A549 (cell line): Measurements from ENCODE around the gene TSPEAR. TPM values are rescaled to one million over a fixed set of nuclear protein-coding genes. Genes with fewer than 3 reads are reported as not detected.

ENCODE experiments used
- ATAC-seq, 2 experiments: fragments of 200-7000 bp in 1 of 2; fragments of >200 bp in 1 of 2; cut with Nextera tagmentation in 1 of 2; cut with Tn5 transposase in 1 of 2; 3 replicates each; pipeline versions ENCODE4 v1.8.0 to v1.9.1; 2018 to 2020; ENCODE audit warnings: mild to moderate bottlenecking in 1 of 2, moderate library complexity in 1 of 2
- CTCF ChIA-PET: fragments of 300-600 bp; sonication (Branson Sonifier 250); formaldehyde crosslinking; extraction: SDS; loops from one replicate; lab custom pipeline; 2021; ENCODE audit warnings: antibody characterized with exemption, inconsistent platforms; lab: Yijun Ruan, JAX
- POLR2A ChIA-PET: fragments of 350-600 bp; formaldehyde crosslinking; extraction: SDS; loops from one replicate; lab custom pipeline; 2021; ENCODE audit warnings: antibody characterized with exemption, inconsistent platforms; lab: Yijun Ruan, JAX
- DNase-seq, 2 experiments: peaks; one replicate each; pipeline versions ENCODE4 v3.0.0 to v3.0.0-alpha.2; 2011 to 2016; ENCODE audit warnings: low read depth in 1 of 2, low spot score in 1 of 2
- FAIRE-seq: peaks from 2 replicates; lab custom pipeline; 2011; peaks lifted over from hg19 to GRCh38; lab: Jason Lieb, UNC
- H3K27ac ChIP-seq, 2 experiments: fragments of >200 bp; sonication (Bioruptor Twin); formaldehyde crosslinking; 3 replicates each; pipeline ENCODE4 v1.5.1; 2016 to 2017
- H3K4me1 ChIP-seq: fragments of >200 bp; sonication (Bioruptor Twin); formaldehyde crosslinking; 3 replicates; pipeline ENCODE4 v1.6.1; 2016
- H3K4me2 ChIP-seq: fragments of >200 bp; sonication (Bioruptor Twin); formaldehyde crosslinking; 3 replicates; pipeline ENCODE4 v1.6.1; 2016
- H3K4me3 ChIP-seq: fragments of >200 bp; sonication (Bioruptor Twin); formaldehyde crosslinking; 3 replicates; pipeline ENCODE4 v1.5.1; 2016
- H3K9me3 ChIP-seq: fragments of >200 bp; sonication (Bioruptor Twin); formaldehyde crosslinking; 3 replicates; pipeline ENCODE4 v1.6.1; 2016
- BHLHE40 ChIP-seq: IDR thresholded peaks from 2 replicates; pipeline ENCODE4 v1.6.1; 2012; ENCODE audit warnings: low read depth, low read length, inconsistent platforms
- CBX2 ChIP-seq: fragments of 200-600 bp; sonication (generic); IDR thresholded peaks from 2 replicates; pipeline ENCODE4 v1.6.1; 2016; ENCODE audit warnings: low read depth, mild to moderate bottlenecking, borderline replicate concordance
- CBX8 ChIP-seq: fragments of 200-600 bp; sonication (generic); IDR thresholded peaks from 2 replicates; pipeline ENCODE4 v1.6.1; 2016
- CEBPB ChIP-seq, 2 experiments: fragments of >200 bp in 1 of 2; sonication (Bioruptor Twin) in 1 of 2; formaldehyde crosslinking in 1 of 2; IDR thresholded peaks; 2 replicates each; pipeline ENCODE4 v1.6.1; 2012 to 2016
- CHD2 ChIP-seq: fragments of 150-350 bp; IDR thresholded peaks from 2 replicates; pipeline ENCODE4 v1.6.1; 2014; ENCODE audit warnings: low read length; ENCODE audit not compliant: partially characterized antibody
- ELK1 ChIP-seq: fragments of 150-350 bp; IDR thresholded peaks from 2 replicates; pipeline ENCODE4 v1.6.1; 2014; ENCODE audit warnings: low read depth, mild to moderate bottlenecking, low read length
- EP300 ChIP-seq, 2 experiments: fragments of >200 bp; sonication (Bioruptor Twin); formaldehyde crosslinking; IDR thresholded peaks; 2 replicates in 1 of 2; 3 replicates in 1 of 2; pipeline ENCODE4 v1.6.1; 2016 to 2017
- FOSB ChIP-seq: fragments of 250-450 bp; sonication (Bioruptor Pico); IDR thresholded peaks from 2 replicates; pipeline ENCODE4 v1.5.0; 2020; ENCODE audit warnings: mild to moderate bottlenecking, moderate library complexity
- FOXS1 ChIP-seq: fragments of 250-450 bp; sonication (Bioruptor Pico); IDR thresholded peaks from 2 replicates; pipeline ENCODE4 v1.5.0; 2020; ENCODE audit warnings: mild to moderate bottlenecking, moderate library complexity
- HDAC2 ChIP-seq: fragments of 200-600 bp; sonication (generic); IDR thresholded peaks from 2 replicates; pipeline ENCODE4 v1.6.1; 2016
- HOXA7 ChIP-seq: fragments of 250-450 bp; sonication (Bioruptor Pico); IDR thresholded peaks from 2 replicates; pipeline ENCODE4 v1.5.0; 2020; ENCODE audit warnings: mild to moderate bottlenecking, moderate library complexity
- HOXB13 ChIP-seq: fragments of 250-450 bp; sonication (Bioruptor Pico); IDR thresholded peaks from 2 replicates; pipeline ENCODE4 v1.5.0; 2020; ENCODE audit warnings: low read depth, mild to moderate bottlenecking, moderate library complexity
- HOXB5 ChIP-seq: fragments of 250-450 bp; sonication (Bioruptor Pico); IDR thresholded peaks from 2 replicates; pipeline ENCODE4 v1.5.0; 2020; ENCODE audit warnings: mild to moderate bottlenecking, moderate library complexity
- JUN ChIP-seq, 2 experiments: fragments of >200 bp; sonication (Bioruptor Twin); formaldehyde crosslinking; IDR thresholded peaks; 2 replicates in 1 of 2; 3 replicates in 1 of 2; pipeline ENCODE4 v1.6.1; 2016 to 2017
- KDM5A ChIP-seq: fragments of 200-600 bp; sonication (generic); IDR thresholded peaks from 2 replicates; pipeline ENCODE4 v1.6.1; 2016; ENCODE audit warnings: antibody characterized with exemption, mild to moderate bottlenecking
- MYC ChIP-seq: IDR thresholded peaks from 2 replicates; pipeline ENCODE4 v1.6.1; 2012; ENCODE audit warnings: mild to moderate bottlenecking, inconsistent platforms, low read length, improper control_type of control experiment, borderline replicate concordance
- NPAS2 ChIP-seq: fragments of 250-450 bp; sonication (Bioruptor Pico); IDR thresholded peaks from 2 replicates; pipeline ENCODE4 v1.8.0; 2022; ENCODE audit warnings: mild to moderate bottlenecking, moderate library complexity, borderline replicate concordance
- NR3C1 ChIP-seq: fragments of >200 bp; sonication (Bioruptor Twin); formaldehyde crosslinking; IDR thresholded peaks from 3 replicates; pipeline ENCODE4 v1.6.1; 2017
- POLR2A ChIP-seq: IDR thresholded peaks from 2 replicates; pipeline ENCODE4 v1.6.1; 2012; ENCODE audit warnings: mild to moderate bottlenecking, low read length
- POLR2AphosphoS2 ChIP-seq: conservative IDR thresholded peaks from 2 replicates; pipeline ENCODE4 v1.6.1; 2012; ENCODE audit warnings: low read length, improper control_type of control experiment, inconsistent platforms
- RCOR1 ChIP-seq: fragments of 150-350 bp; IDR thresholded peaks from 2 replicates; pipeline ENCODE4 v1.6.1; 2014; ENCODE audit warnings: antibody characterized with exemption, low read length, low read depth
- SREBF2 ChIP-seq: fragments of 450-650 bp; IDR thresholded peaks from 2 replicates; pipeline ENCODE4 v1.6.1; 2014; ENCODE audit warnings: mild to moderate bottlenecking, moderate library complexity
- WGBS: methylation state at CpG from one replicate; pipeline ENCODE4 v1.1.6; 2017; ENCODE audit errors: missing lambda C conversion rate; 5-methylcytosine and 5-hydroxymethylcytosine counted together
- polyA plus RNA-seq, 4 experiments: library from polyadenylated mRNA; depleted of rRNA in 3 of 4; stranded (reverse); fragments of >200 nt; fragmentation: RNase III in 1 of 4; extraction: RNeasy Plus Mini Kit Qiagen cat#74134 plus additional on column Dnase treatment in 1 of 4; gene quantifications; 2 replicates in 3 of 4; 3 replicates in 1 of 4; pipeline ENCODE4 v1.2.3, GENCODE V29; 2011 to 2017
- TF ChIP-seq, protein P1 (sequence below): fragments of 450-650 bp; IDR thresholded peaks from 2 replicates; pipeline ENCODE4 v1.6.1; 2014; ENCODE audit warnings: antibody characterized with exemption
- TF ChIP-seq, protein P2 (sequence below): IDR thresholded peaks from 2 replicates; pipeline ENCODE4 v1.6.1; 2012
- TF ChIP-seq, protein P3 (sequence below): IDR thresholded peaks from 2 replicates; pipeline ENCODE4 v1.6.1; 2012

Gene TSPEAR
- polyA plus RNA-seq, 2 of the 4 experiments (the other 2 are of a cell fraction) = not detected

DNA sequence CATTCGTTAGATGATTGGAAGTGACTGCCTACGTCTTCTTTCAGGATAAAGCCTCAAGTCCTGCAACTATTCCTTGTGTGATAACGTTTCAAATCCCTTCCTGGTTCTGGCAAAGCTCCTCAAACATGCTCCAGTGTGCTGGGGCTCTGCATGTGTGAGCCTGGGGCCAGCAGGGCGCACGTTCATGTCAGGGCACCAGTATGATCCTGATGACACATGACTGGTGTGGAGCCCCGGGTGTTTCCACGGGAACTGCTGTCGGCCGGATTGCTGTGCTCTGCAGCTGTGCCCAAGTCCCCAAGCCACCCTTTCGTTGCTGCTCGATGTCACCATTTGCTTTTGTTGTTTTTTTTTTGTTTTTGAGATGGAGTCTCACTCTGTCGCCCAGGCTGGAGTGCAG is 192.7 kb downstream of the TSPEAR start:
- TF ChIP-seq CBX8 = no peak
- TF ChIP-seq ELK1 = no peak
- TF ChIP-seq HDAC2 = no peak
- TF ChIP-seq CBX2 = no peak
- no peak for TF ChIP-seq SREBF2
- no peak for TF ChIP-seq POLR2AphosphoS2
- no peak for TF ChIP-seq RCOR1
- no peak for TF ChIP-seq FOXS1 (CRISPR knock-in tag)
- no peak for TF ChIP-seq MYC
- TF ChIP-seq HOXA7 = no peak
- no peak for TF ChIP-seq CHD2
- TF ChIP-seq NR3C1 = no peak
- no peak for TF ChIP-seq JUN (IDR thresholded peaks at IDR 0.05)
- 45% methylated on average over 11 of the region's 12 CpGs for WGBS
- no peaks in the 10 kb centered on the region for H3K9me3 ChIP-seq
- CTCF ChIA-PET = interaction anchor here (0.6 to 1.8 kb wide), 3 partner anchors 15 to 274 kb away, joined by 3 to 5 read pairs (median 3); no protein-coding TSS in a partner anchor
- H3K4me2 ChIP-seq = no peak overlapping the region
- no peak overlapping the region for H3K4me3 ChIP-seq
- POLR2A ChIA-PET = no interaction called here
- ATAC-seq = no peak
- FAIRE-seq = no peak
- no peak for DNase-seq
- no peaks in the 10 kb centered on the region for H3K4me1 ChIP-seq
- H3K27ac ChIP-seq = no peak overlapping the region

DNA sequence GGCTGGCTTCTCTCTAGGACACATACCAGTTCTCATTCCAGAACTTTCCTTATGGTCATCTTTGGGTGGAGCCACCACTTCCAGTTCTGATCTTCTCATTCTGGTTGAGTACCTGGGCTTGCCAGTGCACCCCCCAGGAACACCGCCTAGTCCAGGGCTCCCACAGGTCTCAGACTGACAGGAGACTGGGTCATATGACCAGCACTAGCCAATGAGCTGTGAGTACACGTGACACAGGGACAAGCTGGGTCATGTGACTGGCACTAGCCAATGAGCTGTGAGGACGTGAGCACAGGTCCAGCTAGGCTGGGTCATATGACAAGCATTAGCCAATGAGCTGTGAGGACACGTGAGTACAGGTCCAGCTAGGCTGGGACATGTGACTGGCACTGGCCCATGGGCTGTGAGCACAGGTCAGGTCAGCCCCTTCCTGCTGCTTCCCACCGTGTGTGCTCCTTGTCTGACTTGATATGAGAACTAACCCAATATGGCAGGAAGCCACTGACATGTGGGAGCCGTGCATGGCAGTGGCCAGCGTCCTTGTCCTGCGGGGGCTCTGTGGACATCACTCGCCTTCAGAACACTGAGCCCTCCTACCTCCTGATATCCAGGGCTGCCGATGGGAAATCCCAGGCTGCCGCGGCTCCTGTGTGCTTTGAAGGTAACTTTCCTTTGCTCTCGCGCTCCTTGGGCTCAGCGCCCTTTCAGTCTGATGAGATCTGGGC is 194.0 kb downstream of the TSPEAR start:
- no peak for FAIRE-seq
- ATAC-seq = peak; percentile 35 to 96; a peak in 5 of 6 replicates
- Histone ChIP-seq H3K4me2 (no peak overlapping the region), H3K9me3 (no peaks in the 10 kb centered on the region), H3K4me1 (no peaks in the 10 kb centered on the region), H3K4me3 (no peak overlapping the region; the same call in 2 of the 3 replicates), H3K27ac (no peak overlapping the region)
- POLR2A ChIA-PET = no interaction called here
- DNase-seq = peak; percentile 53 to 93
- TF ChIP-seq, protein P1, sequence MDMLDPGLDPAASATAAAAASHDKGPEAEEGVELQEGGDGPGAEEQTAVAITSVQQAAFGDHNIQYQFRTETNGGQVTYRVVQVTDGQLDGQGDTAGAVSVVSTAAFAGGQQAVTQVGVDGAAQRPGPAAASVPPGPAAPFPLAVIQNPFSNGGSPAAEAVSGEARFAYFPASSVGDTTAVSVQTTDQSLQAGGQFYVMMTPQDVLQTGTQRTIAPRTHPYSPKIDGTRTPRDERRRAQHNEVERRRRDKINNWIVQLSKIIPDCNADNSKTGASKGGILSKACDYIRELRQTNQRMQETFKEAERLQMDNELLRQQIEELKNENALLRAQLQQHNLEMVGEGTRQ = peak; percentile 99
- TF ChIP-seq HOXB5 (no peak), POLR2A (no peak), KDM5A (peak; percentile 45; the same call in 1 of the 2 replicates), NPAS2 (CRISPR knock-in tag) (peak; percentile 85), EP300 (IDR thresholded peaks at IDR 0.05) (no peak)
- WGBS = 61% methylated on average over 14 of the region's 15 CpGs
- CTCF ChIA-PET = interaction anchor here (1.8 kb wide), 1 partner anchor 225 kb away, joined by 5 read pairs; no protein-coding TSS in a partner anchor

DNA sequence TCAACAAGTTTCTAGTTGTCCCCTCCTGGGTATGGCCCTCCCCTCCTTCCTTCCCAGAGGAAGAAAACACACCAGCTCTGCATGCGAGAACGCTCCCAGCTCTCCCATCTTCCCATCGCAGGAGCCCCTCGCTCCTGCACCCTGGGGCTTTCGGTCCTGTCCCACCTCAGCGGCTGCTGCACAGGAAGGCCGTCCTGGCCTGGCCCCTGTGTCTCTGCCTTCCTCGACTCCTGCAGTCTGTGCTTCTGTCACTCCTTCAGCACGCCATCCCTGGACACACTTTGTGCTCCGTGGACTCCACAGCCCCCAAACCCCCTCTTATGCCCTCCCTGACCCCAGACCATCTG is 194.6 kb downstream of the TSPEAR start:
- no peak for ATAC-seq
- TF ChIP-seq CBX2 = no peak
- no peak for TF ChIP-seq MYC
- no peak for TF ChIP-seq CHD2
- TF ChIP-seq CEBPB (IDR thresholded peaks at IDR 0.05) = no peak
- TF ChIP-seq, protein P2, sequence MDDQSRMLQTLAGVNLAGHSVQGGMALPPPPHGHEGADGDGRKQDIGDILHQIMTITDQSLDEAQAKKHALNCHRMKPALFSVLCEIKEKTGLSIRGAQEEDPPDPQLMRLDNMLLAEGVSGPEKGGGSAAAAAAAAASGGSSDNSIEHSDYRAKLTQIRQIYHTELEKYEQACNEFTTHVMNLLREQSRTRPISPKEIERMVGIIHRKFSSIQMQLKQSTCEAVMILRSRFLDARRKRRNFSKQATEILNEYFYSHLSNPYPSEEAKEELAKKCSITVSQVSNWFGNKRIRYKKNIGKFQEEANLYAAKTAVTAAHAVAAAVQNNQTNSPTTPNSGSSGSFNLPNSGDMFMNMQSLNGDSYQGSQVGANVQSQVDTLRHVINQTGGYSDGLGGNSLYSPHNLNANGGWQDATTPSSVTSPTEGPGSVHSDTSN = no peak
- no peak for TF ChIP-seq HOXA7
- TF ChIP-seq, protein P3, sequence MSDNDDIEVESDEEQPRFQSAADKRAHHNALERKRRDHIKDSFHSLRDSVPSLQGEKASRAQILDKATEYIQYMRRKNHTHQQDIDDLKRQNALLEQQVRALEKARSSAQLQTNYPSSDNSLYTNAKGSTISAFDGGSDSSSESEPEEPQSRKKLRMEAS = no peak
- no peak for TF ChIP-seq FOSB (CRISPR knock-in tag)
- TF ChIP-seq HOXB13 (CRISPR knock-in tag) = no peak
- no peak for TF ChIP-seq BHLHE40
- TF ChIP-seq, all 56 proteins: peak for 0
- Histone ChIP-seq H3K4me3 (no peak overlapping the region), H3K9me3 (no peaks in the 10 kb centered on the region), H3K4me2 (no peak overlapping the region), H3K27ac (no peak overlapping the region), H3K4me1 (no peaks in the 10 kb centered on the region)
- POLR2A ChIA-PET = interaction anchor here (0.6 kb wide), 1 partner anchor 9 kb away, joined by 3 read pairs; no protein-coding TSS in a partner anchor
- CTCF ChIA-PET = interaction anchor here (1.2 kb wide), 1 partner anchor 41 kb away, joined by 3 read pairs; no protein-coding TSS in a partner anchor
- DNase-seq = no peak
- 72% methylated on average over 10 of the region's 10 CpGs for WGBS
- FAIRE-seq = no peak
